SKM-1 treated with dmso at 0.1 percent for 144 hours (cell line): ENCODE data around the gene IZUMO3.
"Not testable (repeated sequence)": the region's sequence is repeated elsewhere in the genome, so short reads cannot be mapped to it uniquely, and the experiment has no call there.

Experiments used
- DNase-seq: peaks from one replicate; lab custom pipeline; 2025; ENCODE audit not compliant: unreplicated experiment; lab: John Stamatoyannopoulos, UW

IZUMO3 gene

GRCh38 chr9:24545847-24546522 is at the start of gene IZUMO3:
IZUMO3 (minus strand) TSS chr9:24545897; CDS start chr9:24545649, 248 bp downstream.
- no peak for DNase-seq

GRCh38 chr9:24594234-24594850 is 48.6 kb upstream of the IZUMO3 start:
- no peak for DNase-seq

- DNase-seq = no peak
Measured at GRCh38 chr9:24590432-24590831, 44.7 kb upstream of the IZUMO3 start.

GRCh38 chr9:24587883-24588282 is 42.2 kb upstream of the IZUMO3 start:
- no peak for DNase-seq

- no peak for DNase-seq
Measured at GRCh38 chr9:24582146-24583126, 36.7 kb upstream of the IZUMO3 start.

- DNase-seq = not testable (repeated sequence)
Measured at GRCh38 chr9:24580005-24580404, 34.3 kb upstream of the IZUMO3 start.

GRCh38 chr9:24572406-24572805 is 26.7 kb upstream of the IZUMO3 start:
- DNase-seq = no peak

GRCh38 chr9:24561957-24562356 is 16.3 kb upstream of the IZUMO3 start:
- no peak for DNase-seq

- DNase-seq = no peak
Measured at GRCh38 chr9:24553183-24553552, 7.5 kb upstream of the IZUMO3 start.

GRCh38 chr9:24552526-24553182 is 7.0 kb upstream of the IZUMO3 start:
- no peak for DNase-seq

GRCh38 chr9:24545285-24545684 is 412 bp downstream of the IZUMO3 start:
- DNase-seq = no peak

- no peak for DNase-seq
Measured at GRCh38 chr9:24518545-24518944, 27.2 kb downstream of the IZUMO3 start.

GRCh38 chr9:24516463-24516862 is 29.2 kb downstream of the IZUMO3 start:
- DNase-seq = no peak

GRCh38 chr9:24509850-24510249 is 35.8 kb downstream of the IZUMO3 start:
- no peak for DNase-seq

GRCh38 chr9:24504521-24504920 is 41.2 kb downstream of the IZUMO3 start:
- no peak for DNase-seq

- no peak for DNase-seq
Measured at GRCh38 chr9:24502206-24502937, 43.3 kb downstream of the IZUMO3 start.

- DNase-seq = no peak
Measured at GRCh38 chr9:24500761-24501160, 44.9 kb downstream of the IZUMO3 start.

GRCh38 chr9:24498632-24499031 is 47.1 kb downstream of the IZUMO3 start:
- no peak for DNase-seq

GRCh38 chr9:24497671-24498070 is 48.0 kb downstream of the IZUMO3 start:
- no peak for DNase-seq
